ENCODE measurements around the gene ERVMER34-1.
A peak's percentile ranks its signal among the peaks of the same experiment; 100 is the strongest.

ERVMER34-1 gene

DNA sequence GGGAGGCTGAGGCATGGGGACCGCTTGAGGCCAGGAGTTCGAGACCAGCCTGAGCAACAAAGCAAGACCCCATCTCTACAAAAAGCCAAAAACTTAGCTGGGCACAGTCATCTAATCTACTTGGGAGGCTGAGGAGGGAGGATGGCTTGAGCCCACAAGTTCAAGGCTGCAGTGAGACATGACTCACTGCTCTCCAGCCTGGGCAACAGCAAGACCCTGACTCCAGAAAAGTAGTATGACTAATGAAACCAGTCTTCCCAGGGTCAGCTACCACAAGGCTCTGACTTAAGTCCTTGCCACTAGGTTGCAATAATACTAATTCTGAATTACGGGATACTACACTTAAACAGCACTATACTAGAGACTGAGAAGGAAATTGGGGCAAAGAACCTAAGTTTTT lies 33.1 kb downstream of the ERVMER34-1 start:
- FAIRE-seq = no peak

DNA sequence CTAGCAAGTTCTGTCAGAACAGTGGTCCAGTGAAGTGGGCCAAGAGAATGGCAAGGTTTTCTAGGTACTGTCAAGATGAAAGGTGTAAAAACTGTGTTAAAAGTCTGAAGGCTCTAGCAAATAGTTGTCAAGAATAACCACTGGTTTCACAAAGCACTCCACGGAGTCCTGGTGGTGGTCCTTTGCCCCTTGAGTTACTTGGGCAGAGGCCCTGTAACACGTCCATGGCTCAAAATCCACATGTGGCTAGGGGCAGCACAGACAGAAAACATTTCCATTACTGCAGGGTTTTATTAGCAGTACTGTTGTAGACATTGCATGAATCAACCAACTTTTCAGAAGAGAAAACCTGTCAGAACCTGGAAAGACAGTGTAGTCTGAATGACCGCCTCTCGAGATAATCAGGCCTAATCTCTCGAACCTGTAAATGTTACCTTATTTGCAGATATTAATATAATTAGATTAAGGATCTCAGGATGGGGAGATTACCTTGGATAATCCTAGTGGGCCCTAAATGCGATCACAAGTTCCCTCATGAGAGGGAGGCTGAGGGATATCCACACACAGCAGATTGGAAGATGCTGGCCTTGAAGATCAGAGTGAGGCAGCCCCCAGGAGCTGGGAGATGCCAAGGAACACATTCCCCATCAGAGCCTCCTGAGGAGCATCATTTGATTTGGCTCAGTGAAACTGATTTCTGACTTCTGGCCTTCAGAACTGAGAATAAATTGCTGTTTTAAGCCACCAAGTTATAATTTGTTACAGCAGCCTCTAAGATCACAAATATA lies 34.7 kb downstream of the ERVMER34-1 start:
- FAIRE-seq = no peak

DNA sequence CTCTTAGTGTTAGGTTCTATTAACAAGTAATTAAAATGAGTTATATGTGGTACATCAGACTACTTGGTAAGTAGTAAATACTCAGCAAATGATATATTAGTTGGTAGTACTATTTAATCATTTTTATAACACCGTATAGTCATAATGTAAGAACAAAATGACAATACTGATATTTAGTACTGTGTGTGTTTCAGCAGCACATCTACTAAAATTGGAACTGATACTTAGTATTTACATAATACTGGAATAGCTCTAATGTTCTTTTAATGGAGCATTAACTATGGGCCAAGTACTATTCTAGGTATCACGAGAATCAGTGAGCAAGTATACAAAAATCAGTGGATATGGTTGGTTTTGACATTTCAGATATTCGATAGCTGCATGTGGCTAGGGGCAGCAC lies 35.3 kb downstream of the ERVMER34-1 start:
- FAIRE-seq = no peak

DNA sequence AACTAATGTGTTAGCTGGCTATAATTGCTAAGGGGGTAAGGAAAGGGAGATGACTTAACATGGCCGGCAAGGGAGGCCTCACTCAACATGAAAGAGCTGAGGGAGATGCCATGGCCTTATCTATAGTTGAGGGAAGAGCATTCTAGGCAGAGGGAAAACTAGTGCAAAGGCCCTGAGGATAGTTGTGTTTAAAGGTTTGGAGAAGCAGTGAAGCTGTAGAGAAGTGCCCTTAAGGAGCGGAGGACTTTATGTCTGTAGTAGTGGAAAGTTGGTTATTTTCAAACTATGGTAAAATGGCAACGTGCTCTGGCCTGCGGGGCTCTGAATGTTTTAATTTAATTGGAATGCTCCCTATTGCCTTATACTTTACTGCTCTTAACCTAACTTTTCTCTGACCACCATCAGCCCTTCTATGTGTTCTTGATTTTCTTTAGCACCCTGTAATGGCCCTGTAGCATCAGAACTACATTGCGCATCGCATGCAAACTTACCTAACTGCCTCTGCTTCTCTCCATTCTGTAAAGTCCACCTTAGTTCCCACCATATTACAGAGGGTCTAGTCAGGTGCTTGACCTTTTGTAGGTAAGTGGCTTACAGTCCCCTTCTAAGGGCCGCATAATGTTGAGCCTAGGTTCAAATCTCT lies 35.8 kb downstream of the ERVMER34-1 start:
- no peak for FAIRE-seq

DNA sequence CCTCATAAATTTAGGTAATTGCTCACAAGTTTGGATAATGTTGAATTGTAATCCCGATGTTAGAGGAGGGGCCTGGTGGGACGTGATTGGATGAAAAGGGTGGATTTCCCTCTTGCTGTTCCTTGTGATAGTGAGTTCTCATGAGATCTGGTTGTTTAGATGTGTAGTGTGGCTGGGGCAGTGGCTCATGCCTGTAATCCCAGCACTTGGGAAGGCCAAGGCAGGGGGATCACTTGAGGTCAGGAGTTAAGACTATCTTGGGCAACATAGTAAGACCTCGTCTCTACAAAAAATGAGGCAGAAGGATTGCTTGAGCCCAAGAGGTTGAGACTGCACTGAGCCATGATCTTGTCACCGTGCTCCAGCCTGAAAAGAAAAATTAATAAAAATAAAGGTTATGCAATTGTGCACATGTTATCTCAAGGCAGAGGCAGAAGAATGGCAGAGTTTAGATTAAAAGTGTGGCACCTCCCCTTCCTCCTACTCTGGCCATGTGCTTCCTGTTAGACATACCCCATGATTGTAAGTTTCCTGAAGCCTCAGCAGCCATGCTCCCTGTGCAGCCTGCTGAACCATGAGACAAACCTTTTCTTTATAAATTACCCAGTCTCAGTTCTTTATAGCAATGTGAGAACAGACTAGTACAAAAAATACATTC lies 36.5 kb downstream of the ERVMER34-1 start:
- FAIRE-seq = no peak

DNA sequence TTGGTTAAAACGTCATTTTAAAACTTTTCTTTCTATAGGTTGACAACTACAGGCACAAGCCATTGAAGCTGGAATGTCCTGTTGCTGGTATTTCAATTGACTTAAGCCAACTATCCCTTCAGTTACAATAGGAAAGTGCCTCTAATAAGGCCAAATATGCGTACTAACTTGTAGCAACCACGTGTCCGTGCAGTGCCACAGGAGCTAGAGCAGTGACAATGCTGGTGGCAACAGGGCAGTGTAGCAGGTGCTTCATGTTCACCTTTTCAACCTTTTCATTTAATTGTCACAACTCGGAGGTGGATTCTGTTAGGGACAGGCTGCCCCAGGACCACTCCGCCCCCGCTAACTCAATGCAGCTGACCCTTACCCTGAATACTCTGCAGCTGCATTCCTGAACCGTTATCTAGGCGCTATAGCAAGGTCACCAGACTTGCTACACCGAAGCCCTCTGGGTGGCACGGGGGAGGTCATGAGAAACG lies 37.7 kb downstream of the ERVMER34-1 start:
- FAIRE-seq = no peak

DNA sequence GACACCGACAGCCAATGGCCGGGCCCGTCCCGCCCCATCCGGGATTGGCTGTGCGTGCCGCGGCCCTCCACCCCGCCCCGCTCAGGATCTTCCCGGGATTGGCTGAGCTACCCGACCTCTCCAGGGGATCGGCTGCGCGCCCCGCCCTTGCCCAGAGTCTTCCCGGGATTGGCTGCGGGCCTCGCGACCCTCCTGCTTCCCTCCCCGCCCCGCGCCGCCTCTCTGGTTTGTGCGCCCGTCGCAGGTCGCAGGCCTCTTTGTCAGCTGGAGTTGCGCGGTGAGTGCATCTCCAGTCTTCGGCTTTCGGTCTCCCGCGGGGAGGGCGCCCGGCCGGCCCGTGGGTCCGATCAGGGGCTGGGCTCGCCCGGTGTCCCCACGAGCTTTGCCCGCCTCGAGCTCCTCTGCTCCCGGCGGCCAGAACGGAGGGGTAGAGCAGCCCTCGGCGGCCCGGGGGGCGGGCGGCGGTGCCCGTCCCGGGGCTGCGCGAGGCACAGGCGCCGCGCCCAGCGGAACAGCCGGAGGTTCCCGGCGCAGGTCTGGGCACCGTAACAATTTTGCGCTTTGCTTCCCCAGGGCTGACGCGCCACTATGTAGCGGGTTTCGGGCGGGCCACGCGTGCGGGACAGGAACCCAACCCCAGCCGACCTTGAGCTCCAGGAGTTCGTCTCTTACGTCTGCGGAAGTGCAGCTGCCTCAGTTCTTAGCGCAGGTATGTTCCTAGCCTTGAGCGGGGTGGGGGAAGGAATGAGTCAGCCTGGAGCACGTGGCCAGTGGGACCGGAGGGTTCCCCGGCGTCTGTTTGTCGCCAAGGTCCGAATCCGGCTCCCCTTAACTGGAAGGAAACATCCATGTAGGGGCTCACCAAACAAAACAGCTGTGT lies 38.7 kb downstream of the ERVMER34-1 start:
- peak; percentile 96 for FAIRE-seq

DNA sequence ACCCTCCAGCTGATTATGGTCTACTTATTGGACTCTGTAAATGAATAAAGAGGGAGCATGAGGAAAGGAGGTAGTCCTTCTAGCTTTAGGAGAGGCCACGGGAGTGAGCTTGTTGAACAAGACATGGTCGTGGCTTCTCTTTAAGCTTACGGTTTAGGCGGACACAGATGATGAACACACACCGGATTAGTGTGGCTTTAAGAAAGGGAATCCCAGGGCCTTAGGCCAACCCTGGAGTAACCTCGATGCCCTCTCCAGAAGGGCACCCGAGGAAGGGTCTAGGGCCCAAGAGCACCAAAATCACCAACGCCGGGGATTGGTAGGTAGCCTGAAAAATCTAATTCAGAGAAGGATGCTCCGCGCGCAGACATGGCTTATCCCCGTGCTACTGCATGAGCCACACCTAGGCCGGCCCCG lies 39.4 kb downstream of the ERVMER34-1 start:
- no peak for FAIRE-seq

DNA sequence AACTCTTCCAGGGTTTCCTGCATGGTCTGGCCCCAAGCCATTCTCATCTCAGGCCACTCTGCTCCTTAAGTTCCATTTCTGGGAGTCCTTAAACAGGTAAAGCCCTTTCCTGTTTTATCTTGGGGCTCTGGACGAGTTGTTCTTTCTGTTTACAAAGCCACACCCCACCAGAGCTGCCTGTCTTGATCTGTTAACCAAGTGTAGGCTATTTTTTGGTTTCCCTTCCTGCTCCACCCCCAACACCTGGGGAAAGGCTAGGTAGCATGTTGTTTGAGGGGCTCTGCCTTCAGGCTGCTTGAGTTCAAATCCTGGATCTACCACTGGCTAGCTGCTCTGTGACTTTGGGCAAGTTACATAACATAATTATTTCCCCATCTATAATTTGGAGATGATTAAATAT lies 40.0 kb downstream of the ERVMER34-1 start:
- FAIRE-seq = no peak

DNA sequence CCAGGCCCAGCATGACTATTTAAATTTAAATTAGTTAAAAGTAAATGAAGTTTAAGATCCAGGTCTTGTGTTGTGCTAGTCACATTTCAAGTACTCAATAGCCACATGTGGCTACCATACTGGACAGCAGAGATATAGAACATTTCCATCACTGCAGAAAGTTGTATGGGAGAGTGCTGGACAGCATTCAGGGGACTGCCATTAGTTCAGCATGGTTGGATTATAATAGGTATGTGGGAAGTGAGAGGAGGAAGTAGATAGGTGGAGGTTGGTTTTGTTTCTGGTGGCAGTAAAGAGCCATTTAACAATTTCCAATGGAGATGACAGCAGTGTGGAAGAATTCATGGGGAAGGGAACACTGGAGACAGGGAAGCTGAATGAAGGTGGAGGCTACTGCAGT lies 42.1 kb downstream of the ERVMER34-1 start:
- FAIRE-seq = no peak

DNA sequence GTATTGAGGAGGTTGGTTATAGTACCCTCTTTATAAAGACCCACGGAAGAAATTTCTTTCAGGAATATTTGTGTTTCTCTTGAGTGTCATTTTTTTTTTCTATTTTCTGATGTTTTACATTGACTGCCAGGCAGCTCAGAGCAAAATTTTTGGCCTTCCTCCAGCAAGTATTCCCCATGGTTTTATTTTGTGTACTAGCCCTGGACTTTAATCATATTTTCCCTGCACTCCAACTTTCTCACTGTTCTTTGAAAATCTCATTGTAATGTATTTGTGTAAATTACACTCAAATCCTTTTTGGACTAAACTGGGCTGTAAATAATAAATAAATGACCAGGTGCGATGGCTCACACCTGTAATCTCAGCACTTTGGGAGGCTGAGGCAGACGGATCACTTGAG lies 46.6 kb downstream of the ERVMER34-1 start:
- no peak for FAIRE-seq

DNA sequence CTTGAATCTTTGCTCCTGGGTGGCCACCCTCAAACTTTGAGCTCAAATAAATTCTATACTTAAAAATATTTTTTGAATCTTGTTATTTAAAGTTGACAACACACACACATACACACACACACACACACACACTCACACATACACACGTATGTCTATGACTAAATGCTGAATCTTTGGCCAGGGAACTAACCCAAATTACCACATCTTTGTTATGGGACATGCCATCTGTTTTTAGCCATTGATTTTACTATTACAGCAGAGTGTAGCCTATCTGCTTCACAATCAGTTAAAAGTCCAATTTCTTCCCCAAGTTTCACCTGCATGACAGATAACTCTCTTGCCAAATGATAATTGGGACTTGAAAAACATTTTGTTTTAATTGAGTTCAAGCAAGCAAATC lies 47.1 kb downstream of the ERVMER34-1 start:
- FAIRE-seq = no peak

DNA sequence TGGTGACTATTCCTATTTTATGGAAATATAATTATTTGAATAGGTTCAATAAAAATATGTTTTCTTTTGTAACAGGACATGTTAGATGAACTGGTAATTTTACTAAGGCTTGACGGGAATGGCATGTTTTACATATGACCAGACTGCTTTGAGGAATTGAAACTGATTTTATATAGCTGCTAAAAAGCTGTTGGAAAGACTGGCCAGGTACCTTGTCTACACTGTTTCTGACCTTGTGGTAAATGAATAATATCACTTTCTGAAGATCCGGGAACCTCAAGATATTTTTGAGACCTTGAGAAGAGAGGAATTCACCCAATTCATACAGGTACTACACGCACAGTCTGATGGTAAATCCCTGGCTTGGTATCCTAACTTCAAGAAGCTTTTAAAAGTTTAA lies 50.0 kb downstream of the ERVMER34-1 start:
- no peak for FAIRE-seq

DNA sequence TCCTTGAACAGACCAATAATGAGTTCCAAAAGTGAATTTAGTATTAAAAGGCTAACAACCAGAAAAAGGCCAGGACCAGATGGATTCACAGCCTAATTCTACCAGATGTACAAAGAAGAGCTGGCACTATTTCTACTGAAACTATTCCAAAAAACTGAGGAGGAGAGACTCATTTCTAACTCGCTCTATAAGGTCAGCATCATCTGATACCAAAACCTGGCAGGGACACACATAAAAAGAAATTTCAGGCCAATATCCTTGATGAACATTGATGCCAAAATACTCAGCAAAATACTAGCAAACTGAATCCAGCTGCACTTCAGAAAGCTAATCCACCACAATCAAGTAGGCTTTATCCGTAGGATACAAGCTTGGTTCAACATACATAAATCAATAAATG lies 56.3 kb downstream of the ERVMER34-1 start:
- FAIRE-seq = no peak

DNA sequence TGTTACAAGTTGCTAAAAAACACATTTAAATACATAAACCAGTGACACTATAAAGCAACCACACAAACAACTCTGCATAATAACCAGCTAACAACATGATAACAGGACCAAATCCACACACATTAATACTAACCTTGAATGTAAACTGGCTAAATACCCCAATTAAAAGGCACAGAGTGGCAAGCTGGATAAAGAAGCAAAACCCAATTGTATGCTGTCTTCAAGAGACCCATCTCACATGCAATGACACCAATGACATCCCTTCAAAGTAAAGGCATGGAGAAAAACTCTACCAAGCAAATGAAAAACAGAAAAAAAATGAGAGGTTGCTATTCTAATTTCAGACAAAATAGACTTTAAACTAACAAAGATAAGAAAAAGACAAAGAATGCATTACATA lies 57.7 kb downstream of the ERVMER34-1 start:
- FAIRE-seq = no peak
